ENCODE measurements around the gene FSCN2.
A peak's percentile ranks its signal among the peaks of the same experiment; 100 is the strongest.

The FSCN2 gene

DNA sequence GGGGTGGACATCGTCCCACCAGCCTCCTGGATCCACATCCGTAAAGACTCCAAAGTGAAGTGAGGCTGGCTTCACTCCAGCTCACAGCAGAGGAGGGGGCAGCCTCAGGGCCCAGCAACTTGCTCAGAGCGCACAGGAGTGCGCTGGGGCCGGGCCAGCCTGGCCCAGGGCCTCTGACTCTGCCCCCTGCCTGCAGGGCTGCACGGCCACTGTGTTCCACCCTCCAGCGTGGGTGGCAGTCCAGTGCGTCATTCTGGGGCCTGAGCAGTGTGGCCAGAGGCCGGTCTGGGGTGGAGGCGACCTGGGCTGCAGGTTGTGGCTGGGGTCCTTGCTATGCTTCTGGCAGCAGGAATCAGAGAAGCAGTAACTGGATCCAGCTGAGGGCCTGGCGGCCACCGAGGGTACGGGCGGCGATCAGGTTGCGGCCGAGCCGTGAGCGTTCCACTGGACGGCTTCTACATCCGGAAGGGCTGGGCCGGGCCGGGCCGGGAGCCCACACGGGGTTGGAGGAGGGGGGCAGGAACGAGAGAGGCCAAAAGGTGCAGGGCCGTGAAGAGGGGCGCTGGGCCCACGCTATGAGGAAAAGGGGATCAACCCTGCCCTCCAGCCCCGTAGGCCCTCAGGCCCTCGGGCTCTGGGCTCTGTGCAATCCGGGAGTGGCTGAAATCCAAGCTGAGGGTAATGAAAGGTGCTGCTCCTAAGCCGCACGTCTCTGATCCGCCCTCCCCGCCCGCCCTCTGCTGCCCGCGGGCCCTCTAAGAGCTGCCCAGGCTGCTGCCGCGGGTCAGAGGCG is at the start of gene FSCN2:
FSCN2 (plus strand) TSS at position 787 of the 793 bp plus-strand sequence. CDS start 155 bp downstream, outside the sequence.
- DNase-seq = no peak

DNA sequence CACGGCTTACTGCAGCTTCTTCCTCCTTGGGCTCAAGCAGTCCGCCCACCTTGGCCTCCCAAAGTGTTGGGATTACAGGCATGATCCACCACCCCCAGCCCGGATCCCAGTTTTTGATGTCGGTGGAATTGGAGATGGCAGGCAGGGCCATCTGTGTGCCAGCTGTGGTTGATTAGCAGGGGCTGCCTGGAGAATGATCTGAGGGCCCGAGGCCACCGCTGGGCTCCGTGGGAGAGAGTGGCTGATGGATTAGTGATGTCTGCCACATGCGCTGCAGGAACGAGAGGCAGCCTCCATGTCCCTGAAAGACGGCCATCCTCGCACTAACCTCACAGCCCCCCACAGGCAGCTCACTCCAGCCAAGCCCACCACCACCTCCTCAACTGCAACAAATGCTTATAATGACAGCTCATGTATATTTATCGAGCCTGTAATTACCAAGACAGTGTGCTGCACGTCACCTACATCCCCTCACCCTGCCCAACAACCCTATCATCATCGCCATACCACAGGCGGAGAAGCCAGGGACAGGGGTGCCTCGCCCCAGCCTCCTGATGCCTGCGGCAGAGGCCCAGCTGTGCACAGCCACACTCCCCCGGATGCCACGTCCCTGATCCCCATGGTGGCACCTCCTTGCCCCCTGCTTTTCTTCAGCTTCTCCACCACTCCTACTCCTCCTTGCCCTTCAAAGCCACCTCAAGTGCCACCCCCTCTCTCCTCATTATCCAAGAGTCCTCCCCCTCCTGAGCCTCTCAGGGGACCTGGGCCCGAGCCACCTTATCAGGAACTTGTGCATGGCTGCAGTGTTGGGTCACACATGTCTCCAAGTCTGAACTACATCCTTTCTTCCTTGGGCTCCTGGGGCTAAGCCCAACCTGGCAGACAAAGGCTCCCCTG is 48.8 kb upstream of the FSCN2 start:
- no peak for DNase-seq

DNA sequence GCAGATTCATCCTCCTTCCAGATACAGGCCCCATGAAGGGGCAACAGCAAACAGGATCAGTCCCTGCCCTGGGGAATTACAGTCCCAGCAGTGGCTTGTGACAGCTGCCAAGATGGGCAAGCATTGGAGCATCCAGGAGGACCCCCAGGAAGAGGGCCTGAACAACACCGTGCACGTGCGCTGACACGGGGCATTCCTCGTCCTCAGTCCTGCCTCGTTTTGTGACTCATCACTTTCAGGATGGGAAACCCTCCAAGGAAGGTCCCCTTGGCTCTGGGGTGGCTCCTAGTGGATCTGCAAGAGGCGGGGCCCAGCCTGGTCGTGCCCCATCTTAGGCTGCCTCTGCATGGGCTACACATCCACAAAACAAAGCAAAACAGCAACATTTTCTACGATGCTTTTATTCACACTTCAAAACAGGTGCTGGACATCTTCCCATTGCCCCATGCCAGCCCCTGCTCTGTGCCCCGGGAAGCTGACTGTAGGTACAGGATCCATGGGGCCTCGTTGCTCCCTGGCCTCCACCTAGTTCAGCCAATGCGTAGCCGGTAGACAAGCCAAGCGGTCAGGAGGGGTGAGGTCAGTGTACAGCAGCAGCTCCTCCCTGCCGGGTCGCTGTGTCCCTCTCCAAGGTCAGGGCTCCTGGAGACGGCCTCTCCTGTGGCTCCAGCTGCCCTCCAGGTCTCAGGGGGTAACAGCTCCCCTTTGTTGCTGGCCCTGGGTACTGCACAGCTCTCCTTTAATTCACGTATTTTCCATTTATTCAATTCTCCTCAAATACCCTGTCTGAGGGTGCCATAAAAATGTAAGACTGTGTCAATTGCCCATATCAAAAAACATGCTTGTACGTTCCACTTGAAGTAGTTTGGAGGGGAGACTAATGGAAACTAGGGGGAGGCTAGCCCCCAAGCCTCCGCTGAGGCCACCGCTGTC is 47.8 kb upstream of the FSCN2 start:
- no peak for DNase-seq

DNA sequence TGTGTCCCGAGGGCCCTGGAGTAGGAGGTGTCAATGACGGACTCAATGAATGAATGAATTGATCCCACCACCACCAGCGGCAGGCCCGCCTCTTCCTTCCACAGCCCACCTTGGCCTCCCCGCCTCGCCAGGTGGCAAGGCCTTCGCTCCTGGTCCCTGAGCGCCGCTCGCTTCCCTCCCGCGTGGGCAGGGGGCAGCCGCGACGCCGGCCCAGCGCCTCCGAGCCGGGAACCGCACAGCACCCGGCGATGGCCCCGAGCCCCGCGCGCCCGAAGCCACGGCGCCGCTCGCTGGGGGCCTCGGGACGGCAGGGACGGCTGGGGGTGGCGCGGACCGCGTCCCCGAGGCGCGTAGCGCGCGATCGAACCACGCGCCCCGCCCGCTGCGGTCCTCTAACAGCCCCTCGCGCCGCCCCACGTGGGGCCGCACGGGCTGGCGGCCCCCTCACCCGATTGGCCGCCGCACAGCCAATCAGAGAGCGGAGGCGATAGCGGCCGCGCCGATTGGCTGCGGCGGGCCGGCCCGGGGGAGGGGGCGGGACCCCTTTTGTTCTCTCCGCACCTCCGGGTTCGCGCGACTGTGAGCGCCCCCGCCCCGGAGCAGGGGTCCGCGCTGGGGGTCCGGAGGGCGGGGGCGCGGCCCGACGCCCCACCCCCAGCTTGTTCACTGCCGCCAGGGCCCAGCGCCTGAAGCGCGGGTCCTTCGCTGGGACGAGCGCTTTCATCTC is 46.9 kb upstream of the FSCN2 start:
- DNase-seq = peak; percentile 31 to 42

- no peak for DNase-seq
These were observed 46.2 kb upstream of the FSCN2 start for GRCh38 chr17:81481815-81482505.

DNA sequence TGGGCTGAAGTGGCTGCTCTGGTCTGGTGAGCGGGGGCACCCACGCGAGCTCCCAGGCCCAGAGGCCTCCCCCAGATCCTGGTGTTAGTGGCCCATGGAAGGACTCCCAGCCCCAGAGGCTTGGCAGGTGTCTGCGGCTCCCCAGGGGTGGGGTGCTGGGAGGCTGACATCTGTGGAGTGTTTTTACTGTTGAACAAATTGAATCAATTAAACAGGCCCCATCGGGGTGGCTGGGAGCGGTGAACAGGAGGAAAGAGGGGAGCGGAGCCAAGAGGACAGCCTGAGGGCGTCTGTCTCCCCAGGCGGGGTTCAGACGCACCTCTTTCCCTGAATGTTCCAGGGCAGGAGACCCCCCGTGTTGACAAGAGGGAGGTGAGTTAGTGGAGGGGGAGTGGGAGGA is 45.5 kb upstream of the FSCN2 start:
- no peak for DNase-seq

- DNase-seq = peak; percentile 37 to 79
These were observed 44.9 kb upstream of the FSCN2 start for GRCh38 chr17:81483085-81483861.

DNA sequence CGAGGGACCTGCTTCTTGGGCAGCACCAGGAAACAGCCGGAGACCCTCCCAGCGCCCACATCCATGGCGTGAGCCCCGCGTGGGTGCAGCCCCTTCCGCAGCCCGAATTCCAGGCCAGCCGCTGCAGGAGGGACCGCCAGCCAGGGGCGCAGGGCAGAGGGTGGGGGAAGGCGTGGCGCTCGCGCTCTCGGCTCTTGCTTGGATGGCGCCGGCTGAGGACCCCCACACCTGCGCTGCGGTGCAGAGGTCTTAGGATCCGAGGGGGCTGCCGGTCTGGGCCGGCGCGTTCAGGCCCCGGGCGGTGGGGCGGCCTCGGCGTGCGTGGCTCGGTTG is 44.3 kb upstream of the FSCN2 start:
- no peak for DNase-seq

DNA sequence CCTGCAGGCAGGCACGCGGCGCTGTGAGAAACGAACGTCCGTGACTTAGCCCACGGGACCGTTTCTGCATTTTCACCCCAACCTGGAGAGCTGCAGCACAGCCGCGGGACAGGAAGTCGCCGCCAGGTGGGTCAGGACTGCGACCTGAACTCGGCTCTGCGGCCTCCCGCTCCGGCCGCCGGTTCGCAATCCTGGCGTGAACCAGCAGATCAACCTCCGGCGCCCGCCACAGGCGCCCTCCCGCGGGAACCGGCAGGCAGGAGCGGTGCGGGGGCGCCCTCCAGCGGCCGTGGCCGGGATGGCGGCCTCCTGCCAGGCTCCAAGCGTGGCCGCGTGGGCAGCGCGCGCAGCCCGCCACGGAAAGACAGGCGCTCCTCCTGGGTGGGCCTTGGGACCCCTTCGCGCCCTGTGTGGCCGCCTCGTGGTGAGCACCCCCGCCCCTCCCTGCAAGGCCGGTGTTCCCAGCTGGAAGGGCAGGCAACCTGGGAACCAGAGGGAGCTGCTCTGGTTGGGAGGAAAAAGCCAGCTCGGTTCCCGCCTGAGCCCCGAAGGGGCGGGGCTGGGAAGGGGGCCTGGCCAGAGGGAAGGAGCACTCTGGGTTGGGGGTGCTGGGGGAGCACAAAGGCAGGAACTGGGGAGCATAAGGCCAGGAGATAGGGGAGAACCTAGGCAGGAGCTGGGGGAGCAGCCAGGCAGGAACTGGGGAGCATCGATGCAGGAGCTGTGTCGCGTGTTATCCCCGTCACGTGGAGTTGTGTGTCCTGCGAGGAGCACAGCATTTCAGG is 43.8 kb upstream of the FSCN2 start:
- peak; percentile 49 to 69 for DNase-seq

DNA sequence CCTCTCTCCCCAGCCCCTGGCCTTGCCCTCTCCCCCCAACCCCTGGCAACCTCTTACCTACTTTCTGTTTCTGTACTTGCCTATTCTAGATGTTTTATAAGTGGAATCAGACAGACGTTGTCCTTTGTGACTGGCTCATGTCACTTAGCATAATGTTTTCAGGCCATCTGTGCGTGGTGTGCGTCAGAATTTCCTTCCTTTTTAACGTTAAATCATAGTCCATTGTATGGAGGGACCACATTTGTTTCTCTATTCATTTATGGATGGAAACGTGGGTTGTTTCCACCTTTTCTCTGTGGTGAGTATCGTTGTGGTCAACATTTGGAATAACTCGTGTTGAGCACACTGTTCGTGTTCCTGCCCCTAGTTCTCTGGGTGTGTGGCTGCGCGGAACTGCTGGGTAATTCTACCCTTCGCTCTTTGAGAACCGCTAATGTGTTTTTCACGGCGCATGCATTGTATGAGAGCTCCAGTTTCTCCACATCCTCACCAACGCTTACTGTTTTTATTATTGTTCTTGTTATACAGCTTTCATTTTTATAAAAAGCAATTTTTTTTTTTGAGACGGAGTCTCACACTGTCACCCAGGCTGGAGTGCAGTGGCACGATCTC is 41.9 kb upstream of the FSCN2 start:
- DNase-seq = peak in 1 of 2 donors; percentile 85

DNA sequence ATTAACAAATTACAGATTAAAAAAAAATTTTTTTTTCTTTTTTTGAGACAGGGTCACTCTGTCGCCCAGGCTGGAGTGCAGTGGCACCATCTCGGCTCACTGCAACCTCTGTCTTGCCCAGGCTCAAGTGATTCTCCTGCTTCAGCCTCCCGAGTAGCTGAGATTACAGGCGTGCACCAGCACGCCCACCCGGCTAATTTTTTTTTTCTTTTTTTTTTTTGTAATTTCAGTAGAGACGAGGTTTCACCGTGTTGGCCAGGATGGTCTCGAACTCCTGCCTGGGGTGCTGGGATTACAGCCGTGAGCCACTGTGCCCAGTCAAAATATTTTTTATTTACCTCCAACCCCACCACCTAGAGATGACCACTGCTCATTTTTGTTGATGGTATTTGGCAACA is 41.1 kb upstream of the FSCN2 start:
- no peak for DNase-seq

GRCh38 chr17:81487487-81488275 is 40.5 kb upstream of the FSCN2 start:
- DNase-seq = peak; percentile 50 to 63

DNA sequence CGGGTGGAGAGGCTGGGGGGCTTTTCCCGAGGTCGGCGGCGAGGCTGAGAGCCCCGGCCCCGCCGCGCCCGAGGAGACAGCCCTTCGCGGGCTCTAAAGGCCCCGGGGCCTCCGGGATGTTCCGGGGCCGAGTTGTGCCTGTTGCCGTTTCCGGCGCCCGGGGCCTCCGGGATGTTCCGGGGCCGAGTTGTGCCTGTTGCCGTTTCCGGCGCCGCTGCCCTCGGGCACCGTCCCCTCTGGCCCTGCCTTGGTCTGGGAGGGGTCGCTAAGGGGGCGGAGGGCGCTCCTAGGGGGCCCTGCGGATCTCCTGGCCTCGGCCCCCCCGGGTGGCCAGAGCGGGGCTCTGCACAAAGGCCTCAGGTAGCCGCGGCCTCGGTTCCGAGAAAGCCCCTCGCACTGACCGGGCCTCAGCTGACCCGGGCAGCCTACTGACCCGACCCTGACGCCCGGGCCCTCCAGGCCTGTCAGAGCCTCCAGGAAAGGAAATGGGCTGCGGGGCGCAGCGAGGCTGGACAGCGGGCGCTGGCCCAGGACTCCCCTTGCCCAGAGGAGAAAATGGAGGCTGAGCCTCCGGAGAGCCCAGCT is 39.8 kb upstream of the FSCN2 start:
- no peak for DNase-seq

- no peak for DNase-seq
These were observed 38.9 kb upstream of the FSCN2 start for GRCh38 chr17:81489012-81489997.

DNA sequence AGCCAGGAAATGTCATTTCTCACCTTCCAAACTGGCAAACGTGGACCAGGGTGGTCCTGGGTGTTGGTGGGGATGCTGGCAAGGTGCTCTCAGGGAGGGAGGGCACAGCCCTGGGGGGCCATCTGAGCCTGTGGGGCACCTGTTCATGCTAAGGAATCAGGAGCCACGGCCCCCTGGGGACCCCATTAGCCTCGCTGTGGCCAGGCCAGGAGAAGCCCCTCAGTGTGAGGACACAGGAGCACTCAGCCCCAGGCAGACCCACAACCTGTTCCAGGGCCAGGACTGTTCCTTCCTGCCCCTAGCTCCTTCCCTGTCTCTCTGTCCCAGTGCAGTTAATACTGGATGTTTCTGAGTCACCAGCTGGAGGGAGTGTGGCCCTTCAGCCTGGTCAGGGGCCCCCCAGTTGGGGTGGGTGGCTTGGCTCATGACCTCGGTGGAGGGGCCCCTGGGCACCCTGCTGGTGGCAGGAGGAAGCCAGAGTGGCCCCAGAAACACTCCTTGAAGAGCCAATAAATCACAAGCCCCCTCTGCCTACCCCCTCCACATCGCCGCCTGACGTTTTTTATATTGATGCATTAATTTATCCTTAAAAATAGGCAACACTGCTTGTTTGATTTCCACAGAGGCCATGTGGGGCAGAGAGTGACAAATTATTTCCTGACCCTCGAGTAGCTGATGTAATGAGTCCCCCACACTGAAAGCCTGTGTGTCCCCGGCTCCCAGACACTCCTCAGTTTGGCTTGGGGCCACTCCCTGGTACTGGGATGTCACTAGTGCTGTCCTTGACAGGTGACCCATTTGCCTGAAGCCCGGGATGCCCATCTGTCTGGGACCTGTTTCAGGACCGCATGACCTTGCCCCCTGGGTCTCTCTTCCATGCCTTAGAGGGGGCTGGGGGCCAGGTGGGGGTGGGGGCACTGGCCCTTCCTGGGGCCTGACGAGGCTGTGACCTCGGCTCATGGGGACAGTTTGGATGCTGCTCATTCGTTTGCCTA is 37.9 kb upstream of the FSCN2 start:
- DNase-seq = no peak

- DNase-seq = no peak
These were observed 37.0 kb upstream of the FSCN2 start for GRCh38 chr17:81491181-81491581.

Measured in bone marrow (tissue), 2 donors.